Measurements from ENCODE around the gene FAM240B. TPM values are rescaled to one million over a fixed set of nuclear protein-coding genes. Genes with fewer than 3 reads are reported as not detected.

FAM240B gene
- total RNA-seq, 2 experiments from 2014 or later: not detected

DNA sequence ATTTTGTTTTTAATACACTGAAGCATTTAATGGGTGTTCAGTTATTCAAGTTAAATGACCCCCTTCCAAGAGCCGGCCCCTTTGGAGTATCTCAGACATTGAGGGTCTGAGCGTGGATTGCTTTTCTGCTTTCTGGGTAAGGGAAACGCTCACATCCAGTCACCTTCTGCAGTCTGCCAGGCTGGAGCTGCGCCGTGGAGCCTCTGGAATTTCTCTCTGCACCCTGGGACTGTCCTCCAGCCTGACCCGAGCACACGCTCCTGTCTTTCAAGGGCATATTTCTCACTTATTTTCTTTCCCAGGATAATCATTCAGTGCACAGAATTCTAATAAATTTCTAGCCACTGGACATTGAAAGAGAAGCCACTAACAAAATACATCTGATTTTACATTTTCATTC lies 13.4 kb downstream of the FAM240B start:
- no peaks in the 10 kb centered on the region for H3K9me3 Mint-ChIP-seq

DNA sequence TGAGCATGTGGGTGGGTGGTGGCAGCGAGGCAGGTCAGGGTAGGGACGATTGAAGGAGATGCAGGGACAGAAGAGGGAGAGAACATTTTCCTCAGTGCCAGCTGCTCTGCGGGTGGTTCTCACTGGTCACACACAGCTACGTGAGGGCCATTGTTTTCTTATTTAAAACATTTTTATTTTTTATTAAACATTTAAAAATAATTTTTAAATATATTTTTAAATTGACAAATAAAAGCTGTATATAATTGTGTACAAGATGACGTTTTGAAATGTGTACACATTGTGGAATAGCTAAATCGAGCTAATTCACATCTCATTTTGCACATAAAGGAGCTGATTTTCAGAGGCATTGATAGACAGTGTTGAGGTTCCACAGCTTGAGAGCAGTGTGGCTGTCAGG lies 14.0 kb downstream of the FAM240B start:
- ATAC-seq (ENCODE audit: poor library complexity) (no peak), DNase-seq (no peak)
- Histone ChIP-seq H3K36me3 (ENCODE audit: insufficient read depth, low read length) (no peaks in the 10 kb centered on the region), H3K27ac (ENCODE audit: low read depth in 1 of 2, low read length in 2 of 2) (no peak overlapping the region), H3K9me3 (ENCODE audit: control insufficient read depth in 1 of 2, insufficient read depth in 1 of 2, low read length in 2 of 2) (no peaks in the 10 kb centered on the region), H3K4me3 (ENCODE audit: low read length) (no peak overlapping the region), H3K4me1 (ENCODE audit: insufficient read depth, low read length) (no peaks in the 10 kb centered on the region), H3K27me3 (ENCODE audit: control insufficient read depth in 1 of 2, insufficient read depth in 2 of 2, low read length in 2 of 2) (peaks cover 3 to 6% of the 10 kb centered on the region in 2 experiments)
- H3K27ac Mint-ChIP-seq: no peak overlapping the region
- no peaks in the 10 kb centered on the region for H3K4me1 Mint-ChIP-seq (ENCODE audit: low read depth)
- POLR2A ChIA-PET: no interaction called here
- no peaks in the 10 kb centered on the region for H3K36me3 Mint-ChIP-seq (ENCODE audit: low read depth)
- CTCF ChIA-PET: no interaction called here
- H3K27me3 Mint-ChIP-seq: peaks cover 28% of the 10 kb centered on the region
- no peaks in the 10 kb centered on the region for H3K9me3 Mint-ChIP-seq
- TF ChIP-seq, protein P1, sequence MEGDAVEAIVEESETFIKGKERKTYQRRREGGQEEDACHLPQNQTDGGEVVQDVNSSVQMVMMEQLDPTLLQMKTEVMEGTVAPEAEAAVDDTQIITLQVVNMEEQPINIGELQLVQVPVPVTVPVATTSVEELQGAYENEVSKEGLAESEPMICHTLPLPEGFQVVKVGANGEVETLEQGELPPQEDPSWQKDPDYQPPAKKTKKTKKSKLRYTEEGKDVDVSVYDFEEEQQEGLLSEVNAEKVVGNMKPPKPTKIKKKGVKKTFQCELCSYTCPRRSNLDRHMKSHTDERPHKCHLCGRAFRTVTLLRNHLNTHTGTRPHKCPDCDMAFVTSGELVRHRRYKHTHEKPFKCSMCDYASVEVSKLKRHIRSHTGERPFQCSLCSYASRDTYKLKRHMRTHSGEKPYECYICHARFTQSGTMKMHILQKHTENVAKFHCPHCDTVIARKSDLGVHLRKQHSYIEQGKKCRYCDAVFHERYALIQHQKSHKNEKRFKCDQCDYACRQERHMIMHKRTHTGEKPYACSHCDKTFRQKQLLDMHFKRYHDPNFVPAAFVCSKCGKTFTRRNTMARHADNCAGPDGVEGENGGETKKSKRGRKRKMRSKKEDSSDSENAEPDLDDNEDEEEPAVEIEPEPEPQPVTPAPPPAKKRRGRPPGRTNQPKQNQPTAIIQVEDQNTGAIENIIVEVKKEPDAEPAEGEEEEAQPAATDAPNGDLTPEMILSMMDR (IDR thresholded peaks at IDR 0.05): no peak
- no peak overlapping the region for H3K4me3 Mint-ChIP-seq
- intact Hi-C loops (cut with DNase I, micrococcal nuclease): no loop called here

More for the DNA sequence above, 13.4 kb downstream of the FAM240B start:
- POLR2A ChIA-PET: no interaction called here
- Mint-ChIP-seq H3K36me3 (ENCODE audit: low read depth) (no peaks in the 10 kb centered on the region), H3K27me3 (peaks cover 31% of the 10 kb centered on the region), H3K27ac (no peak overlapping the region), H3K4me3 (no peak overlapping the region), H3K4me1 (ENCODE audit: low read depth) (no peaks in the 10 kb centered on the region)
- Histone ChIP-seq H3K27me3 (ENCODE audit: control insufficient read depth in 1 of 2, insufficient read depth in 2 of 2, low read length in 2 of 2) (peaks cover 3 to 6% of the 10 kb centered on the region in 2 experiments), H3K27ac (ENCODE audit: low read depth in 1 of 2, low read length in 2 of 2) (no peak overlapping the region), H3K36me3 (ENCODE audit: insufficient read depth, low read length) (no peaks in the 10 kb centered on the region), H3K9me3 (ENCODE audit: control insufficient read depth in 1 of 2, insufficient read depth in 1 of 2, low read length in 2 of 2) (no peaks in the 10 kb centered on the region), H3K4me3 (ENCODE audit: low read length) (no peak overlapping the region), H3K4me1 (ENCODE audit: insufficient read depth, low read length) (no peaks in the 10 kb centered on the region)
- ATAC-seq (ENCODE audit: poor library complexity) (no peak), DNase-seq (no peak)
- CTCF ChIA-PET: no interaction called here
- intact Hi-C loops (cut with DNase I, micrococcal nuclease): no loop called here
- TF ChIP-seq, protein P1 (IDR thresholded peaks at IDR 0.05): no peak

- intact Hi-C loops (cut with DNase I, micrococcal nuclease): no loop called here
Measured at GRCh38 chr9:38700695-38701094, 19.2 kb downstream of the FAM240B start.

More at GRCh38 chr9:38700695-38701094, 19.2 kb downstream of the FAM240B start:
- ATAC-seq (ENCODE audit: poor library complexity) (no peak), DNase-seq (no peak)
- ChIA-PET POLR2A (no interaction called here), CTCF (no interaction called here)
- peaks cover 0 to 6% of the 10 kb centered on the region in 2 experiments for H3K27me3 ChIP-seq (ENCODE audit: control insufficient read depth in 1 of 2, insufficient read depth in 2 of 2, low read length in 2 of 2)
- TF ChIP-seq, protein P1 (IDR thresholded peaks at IDR 0.05): no peak
- no peaks in the 10 kb centered on the region for H3K36me3 Mint-ChIP-seq (ENCODE audit: low read depth)
- no peaks in the 10 kb centered on the region for H3K9me3 ChIP-seq (ENCODE audit: control insufficient read depth in 1 of 2, insufficient read depth in 1 of 2, low read length in 2 of 2)
- H3K4me3 ChIP-seq (ENCODE audit: low read length): no peak overlapping the region
- no peaks in the 10 kb centered on the region for H3K4me1 Mint-ChIP-seq (ENCODE audit: low read depth)
- no peak overlapping the region for H3K27ac Mint-ChIP-seq
- H3K36me3 ChIP-seq (ENCODE audit: insufficient read depth, low read length): no peaks in the 10 kb centered on the region
- no peak overlapping the region for H3K27ac ChIP-seq (ENCODE audit: low read depth in 1 of 2, low read length in 2 of 2)
- H3K4me3 Mint-ChIP-seq: no peak overlapping the region
- no peaks in the 10 kb centered on the region for H3K9me3 Mint-ChIP-seq
- H3K4me1 ChIP-seq (ENCODE audit: insufficient read depth, low read length): no peaks in the 10 kb centered on the region
- peaks cover 15% of the 10 kb centered on the region for H3K27me3 Mint-ChIP-seq

Measured in CD4-positive, alpha-beta T cell (primary cell).